H1 (cell line): ENCODE data around the gene CD180. TPM values are rescaled to one million over a fixed set of nuclear protein-coding genes. Genes with fewer than 3 reads are reported as not detected.

Experiments
- ASH2L ChIP-seq: fragments of 200-600, 300-600 bp; sonication (generic); IDR thresholded peaks from one replicate; pipeline ENCODE4 v1.7.1; 2017; ENCODE audit warnings: low read length
- JUN ChIP-seq: IDR thresholded peaks from 2 replicates; pipeline ENCODE4 v1.6.1; 2011; ENCODE audit warnings: low read depth, mild to moderate bottlenecking, improper control_type of control experiment, low read length
- JUND ChIP-seq: IDR thresholded peaks from 2 replicates; pipeline ENCODE4 v1.6.1; 2011; ENCODE audit warnings: mild to moderate bottlenecking, improper control_type of control experiment, low read length
- KDM1A ChIP-seq: fragments of 200-600, 300-600 bp; sonication (generic); IDR thresholded peaks from 2 replicates; pipeline ENCODE4 v1.7.1; 2016; ENCODE audit warnings: mild to moderate bottlenecking, low read length, borderline replicate concordance
- KDM4A ChIP-seq: IDR thresholded peaks from one replicate; pipeline ENCODE4 v1.7.1; 2012; ENCODE audit warnings: low read depth, mild to moderate bottlenecking, moderate library complexity, low read length, inconsistent platforms; ENCODE audit not compliant: severe bottlenecking
- MAFK ChIP-seq: IDR thresholded peaks from 2 replicates; pipeline ENCODE4 v1.6.1; 2012; ENCODE audit warnings: low read depth, mild to moderate bottlenecking, improper control_type of control experiment, low read length
- polyA plus RNA-seq, 7 experiments: library from polyadenylated mRNA; depleted of rRNA in 3 of 7; stranded (reverse) in 5 of 7; unstranded in 2 of 7; fragments of >200 nt in 5 of 7; fragments of 200-250 nt in 2 of 7; gene quantifications; 1 replicate in 5 of 7; 2 replicates in 1 of 7; 4 replicates in 1 of 7; pipeline versions ENCODE4 v1.2.1 to v1.2.3, GENCODE V29; 2011 to 2013; ENCODE audit warnings: missing spikeins in 2 of 7, mixed read lengths in 2 of 7
- total RNA-seq: library from RNA; stranded (reverse); fragmentation: NEBNext Ultra II Directional; extraction: Animal tissue kit (Norgen Biotek cat#: 25700); gene quantifications from 2 replicates; pipeline ENCODE4 v1.2.1, GENCODE V29; 2021
- TF ChIP-seq, protein P1 (sequence below): IDR thresholded peaks from 2 replicates; pipeline ENCODE4 v1.6.1; 2011; ENCODE audit warnings: low read length, improper control_type of control experiment
- TF ChIP-seq, protein P2 (sequence below): IDR thresholded peaks from 2 replicates; pipeline ENCODE4 v1.6.1; 2012; ENCODE audit warnings: low read length, inconsistent platforms

The CD180 gene
- total and polyA plus RNA-seq, 2 of the 8 experiments (the other 6 are each of a cell fraction or from before 2014, with no cell fraction given): not detected

GRCh38 chr5:67206929-67207328, 10.3 kb upstream of the CD180 start (continued):
- TF ChIP-seq, protein P1, sequence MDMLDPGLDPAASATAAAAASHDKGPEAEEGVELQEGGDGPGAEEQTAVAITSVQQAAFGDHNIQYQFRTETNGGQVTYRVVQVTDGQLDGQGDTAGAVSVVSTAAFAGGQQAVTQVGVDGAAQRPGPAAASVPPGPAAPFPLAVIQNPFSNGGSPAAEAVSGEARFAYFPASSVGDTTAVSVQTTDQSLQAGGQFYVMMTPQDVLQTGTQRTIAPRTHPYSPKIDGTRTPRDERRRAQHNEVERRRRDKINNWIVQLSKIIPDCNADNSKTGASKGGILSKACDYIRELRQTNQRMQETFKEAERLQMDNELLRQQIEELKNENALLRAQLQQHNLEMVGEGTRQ: no peak
- TF ChIP-seq MAFK (no peak), ASH2L (no peak), JUN (no peak), JUND (no peak), KDM4A (no peak), KDM1A (no peak)
- TF ChIP-seq, protein P2, sequence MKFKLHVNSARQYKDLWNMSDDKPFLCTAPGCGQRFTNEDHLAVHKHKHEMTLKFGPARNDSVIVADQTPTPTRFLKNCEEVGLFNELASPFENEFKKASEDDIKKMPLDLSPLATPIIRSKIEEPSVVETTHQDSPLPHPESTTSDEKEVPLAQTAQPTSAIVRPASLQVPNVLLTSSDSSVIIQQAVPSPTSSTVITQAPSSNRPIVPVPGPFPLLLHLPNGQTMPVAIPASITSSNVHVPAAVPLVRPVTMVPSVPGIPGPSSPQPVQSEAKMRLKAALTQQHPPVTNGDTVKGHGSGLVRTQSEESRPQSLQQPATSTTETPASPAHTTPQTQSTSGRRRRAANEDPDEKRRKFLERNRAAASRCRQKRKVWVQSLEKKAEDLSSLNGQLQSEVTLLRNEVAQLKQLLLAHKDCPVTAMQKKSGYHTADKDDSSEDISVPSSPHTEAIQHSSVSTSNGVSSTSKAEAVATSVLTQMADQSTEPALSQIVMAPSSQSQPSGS: no peak
